T1000 (cell line): ENCODE measurements around the gene WDR37.
"Not testable (repeated sequence)": the region's sequence is repeated elsewhere in the genome, so short reads cannot be mapped to it uniquely, and the experiment has no call there.

ENCODE experiments used
- DNase-seq: peaks from one replicate; lab custom pipeline; 2025; ENCODE audit warnings: mixed read lengths; lab: John Stamatoyannopoulos, UW

WDR37 gene

GRCh38 chr10:1056326-1057105 lies at the start of gene WDR37:
Gene WDR37 (plus strand): TSS chr10:1056385. CDS start chr10:1072156, 15,771 bp downstream.
- DNase-seq = peak; percentile 54

GRCh38 chr10:1006573-1006972 lies 49.6 kb upstream of the WDR37 start:
- no peak for DNase-seq

- DNase-seq = no peak
Measured at GRCh38 chr10:1007583-1007982, 48.6 kb upstream of the WDR37 start.

- DNase-seq = no peak
Measured at GRCh38 chr10:1009071-1009494, 47.1 kb upstream of the WDR37 start.

- not testable (repeated sequence) for DNase-seq
Measured at GRCh38 chr10:1009947-1010346, 46.2 kb upstream of the WDR37 start.

GRCh38 chr10:1010703-1011102 lies 45.5 kb upstream of the WDR37 start:
- DNase-seq = no peak

GRCh38 chr10:1011696-1012095 lies 44.5 kb upstream of the WDR37 start:
- DNase-seq = no peak

- DNase-seq = no peak
Measured at GRCh38 chr10:1015688-1016087, 40.5 kb upstream of the WDR37 start.

GRCh38 chr10:1019362-1019761 lies 36.8 kb upstream of the WDR37 start:
- DNase-seq = no peak

- no peak for DNase-seq
Measured at GRCh38 chr10:1020460-1020859, 35.7 kb upstream of the WDR37 start.

- no peak for DNase-seq
Measured at GRCh38 chr10:1020958-1021357, 35.2 kb upstream of the WDR37 start.

- DNase-seq = no peak
Measured at GRCh38 chr10:1022413-1022812, 33.8 kb upstream of the WDR37 start.

GRCh38 chr10:1024103-1024502 lies 32.1 kb upstream of the WDR37 start:
- DNase-seq = no peak

- no peak for DNase-seq
Measured at GRCh38 chr10:1025683-1026082, 30.5 kb upstream of the WDR37 start, which contains the start of gene IDI2. Gene IDI2 (minus strand): TSS chr10:1025859. CDS start chr10:1024723, 1,136 bp downstream.

- DNase-seq = no peak
Measured at GRCh38 chr10:1026578-1026977, 29.6 kb upstream of the WDR37 start.

- no peak for DNase-seq
Measured at GRCh38 chr10:1029838-1030237, 26.3 kb upstream of the WDR37 start.

GRCh38 chr10:1033601-1034000 lies 22.6 kb upstream of the WDR37 start:
- no peak for DNase-seq

GRCh38 chr10:1034758-1035157 lies 21.4 kb upstream of the WDR37 start:
- no peak for DNase-seq

GRCh38 chr10:1035201-1035600 lies 21.0 kb upstream of the WDR37 start:
- no peak for DNase-seq

- no peak for DNase-seq
Measured at GRCh38 chr10:1036341-1036791, 19.8 kb upstream of the WDR37 start.

GRCh38 chr10:1037098-1037497 lies 19.1 kb upstream of the WDR37 start:
- no peak for DNase-seq

- not testable (repeated sequence) for DNase-seq
Measured at GRCh38 chr10:1038769-1039168, 17.4 kb upstream of the WDR37 start.

- no peak for DNase-seq
Measured at GRCh38 chr10:1040133-1040532, 16.1 kb upstream of the WDR37 start.

- DNase-seq = no peak
Measured at GRCh38 chr10:1041514-1041913, 14.7 kb upstream of the WDR37 start.
